Bronchial epithelial cell (primary cell): ENCODE measurements around the gene CCDC197. TPM values are rescaled to one million over a fixed set of nuclear protein-coding genes. Genes with fewer than 3 reads are reported as not detected.

ENCODE experiments used
- DNase-seq: peaks from one replicate; pipeline ENCODE4 v3.0.0-alpha.2; 2010; ENCODE audit warnings: low read depth
- FAIRE-seq: peaks from 2 replicates; lab custom pipeline; 2011; peaks lifted over from hg19 to GRCh38; lab: Jason Lieb, UNC
- H3K27me3 ChIP-seq: 2 replicates; pipeline ENCODE4 v1.5.1; 2011; ENCODE audit warnings: low read length; ENCODE audit not compliant: control insufficient read depth, insufficient read depth
- H3K36me3 ChIP-seq: 2 replicates; pipeline ENCODE4 v1.5.1; 2011; ENCODE audit warnings: low read length; ENCODE audit not compliant: control insufficient read depth, insufficient read depth
- H3K4me3 ChIP-seq: 2 replicates; pipeline ENCODE4 v1.5.1; 2011; ENCODE audit warnings: mild to moderate bottlenecking, low read depth, low read length, control low read depth
- CTCF ChIP-seq: IDR thresholded peaks from 2 replicates; pipeline ENCODE4 v1.5.1; 2011; ENCODE audit warnings: mild to moderate bottlenecking, moderate library complexity, low read length, control low read depth, inconsistent platforms; ENCODE audit not compliant: insufficient read depth, severe bottlenecking
- total RNA-seq: library from RNA; depleted of rRNA; stranded (reverse); fragments of >200 nt; gene quantifications from 2 replicates; pipeline ENCODE4 v1.2.1, GENCODE V29; 2014

Gene CCDC197
- total RNA-seq, 1 donor from 2014 or later, result not detected

- no peaks in the 10 kb centered on the region for H3K27me3 ChIP-seq
- FAIRE-seq, result no peak
- no peak overlapping the region for H3K4me3 ChIP-seq
- TF ChIP-seq CTCF, result no peak
- H3K36me3 ChIP-seq, result no peaks in the 10 kb centered on the region
- DNase-seq, result no peak
Observed at GRCh38 chr14:93964281-93964680, 32.8 kb upstream of the CCDC197 start.

GRCh38 chr14:93964820-93965286 lies 32.2 kb upstream of the CCDC197 start:
- Histone ChIP-seq H3K36me3 (no peaks in the 10 kb centered on the region), H3K4me3 (no peak overlapping the region), H3K27me3 (no peaks in the 10 kb centered on the region)
- no peak for TF ChIP-seq CTCF
- DNase-seq (no peak), FAIRE-seq (no peak)

GRCh38 chr14:93965287-93965821 lies 31.7 kb upstream of the CCDC197 start:
- TF ChIP-seq CTCF, result no peak
- FAIRE-seq, result no peak
- peak; percentile 88 for DNase-seq

GRCh38 chr14:93965946-93966474 lies 31.1 kb upstream of the CCDC197 start:
- no peak for TF ChIP-seq CTCF
- H3K27me3 ChIP-seq, result no peaks in the 10 kb centered on the region
- FAIRE-seq (no peak), DNase-seq (no peak)
- no peak overlapping the region for H3K4me3 ChIP-seq
- no peaks in the 10 kb centered on the region for H3K36me3 ChIP-seq

More at GRCh38 chr14:93965287-93965821, 31.7 kb upstream of the CCDC197 start:
- no peaks in the 10 kb centered on the region for H3K36me3 ChIP-seq
- no peaks in the 10 kb centered on the region for H3K27me3 ChIP-seq
- H3K4me3 ChIP-seq, result no peak overlapping the region

GRCh38 chr14:93967637-93968250 lies 29.4 kb upstream of the CCDC197 start:
- FAIRE-seq, result no peak
- no peaks in the 10 kb centered on the region for H3K27me3 ChIP-seq
- TF ChIP-seq CTCF, result no peak
- H3K36me3 ChIP-seq, result no peaks in the 10 kb centered on the region
- no peak for DNase-seq
- no peak overlapping the region for H3K4me3 ChIP-seq
